HG02610 (cell line): ENCODE measurements around the gene SNPH.
A peak's percentile ranks its signal among the peaks of the same experiment; 100 is the strongest.

Experiments used
- ATAC-seq: cut with Tn5 transposase; IDR thresholded peaks from one replicate; pipeline ENCODE4 v1.9.1; 2021; ENCODE audit warnings: mild to moderate bottlenecking, moderate library complexity; ENCODE audit not compliant: unreplicated experiment

Gene SNPH

GRCh38 chr20:1323256-1323655 lies 57.2 kb downstream of the SNPH start:
- ATAC-seq: no peak

- ATAC-seq: no peak
These were observed 57.9 kb downstream of the SNPH start for GRCh38 chr20:1323830-1324597.

GRCh38 chr20:1324598-1325172 lies 58.6 kb downstream of the SNPH start:
- no peak for ATAC-seq

GRCh38 chr20:1325173-1326030 lies 59.3 kb downstream of the SNPH start:
- ATAC-seq: peak; percentile 74

GRCh38 chr20:1326031-1326930 lies 60.2 kb downstream of the SNPH start:
- no peak for ATAC-seq

GRCh38 chr20:1327241-1327653 lies 61.2 kb downstream of the SNPH start:
- no peak for ATAC-seq

GRCh38 chr20:1327827-1328679 lies 62.0 kb downstream of the SNPH start:
- no peak for ATAC-seq

- no peak for ATAC-seq
These were observed 62.7 kb downstream of the SNPH start, which contains the start of gene SDCBP2 for GRCh38 chr20:1328680-1329330. Gene SDCBP2, minus strand, starts transcription at chr20:1329139. Its CDS starts 8,723 bp downstream, at chr20:1320416.

- ATAC-seq: no peak
These were observed 64.2 kb downstream of the SNPH start for GRCh38 chr20:1330075-1330830.

GRCh38 chr20:1331101-1331500 lies 65.0 kb downstream of the SNPH start:
- ATAC-seq: no peak

GRCh38 chr20:1331801-1332453 lies 65.8 kb downstream of the SNPH start:
- no peak for ATAC-seq

- ATAC-seq: no peak
These were observed 66.7 kb downstream of the SNPH start for GRCh38 chr20:1332749-1333300.

GRCh38 chr20:1333462-1334369 lies 67.6 kb downstream of the SNPH start:
- ATAC-seq: no peak

GRCh38 chr20:1334370-1334731 lies 68.3 kb downstream of the SNPH start:
- ATAC-seq: no peak

GRCh38 chr20:1334761-1335160 lies 68.7 kb downstream of the SNPH start:
- no peak for ATAC-seq

GRCh38 chr20:1335961-1336698 lies 70.0 kb downstream of the SNPH start:
- no peak for ATAC-seq
